Activated naive CD4-positive, alpha-beta T cell treated with anti-CD3 and anti-CD28 coated beads for 36 hours (primary cell): Measurements from ENCODE around the gene PPP2R3B. TPM values are rescaled to one million over a fixed set of nuclear protein-coding genes. Genes with fewer than 3 reads are reported as not detected.
A peak's percentile ranks its signal among the peaks of the same experiment; 100 is the strongest.
"Not testable (repeated sequence)": the region's sequence is repeated elsewhere in the genome, so short reads cannot be mapped to it uniquely, and the experiment has no call there.

Experiments
- CTCF ChIA-PET: fragments of 350-600 bp; sonication (Branson Sonifier 250); formaldehyde crosslinking; loops from one replicate; lab custom pipeline; 2021; ENCODE audit warnings: antibody characterized with exemption; lab: Charles Lee
- DNase-seq: peaks from one replicate; pipeline ENCODE4 v3.0.0-alpha.2; 2020
- H3K27ac Mint-ChIP-seq: one replicate; pipeline ENCODE4 v1.8.0; 2021; ENCODE audit warnings: mild to moderate bottlenecking, mixed read lengths
- H3K27me3 Mint-ChIP-seq: one replicate; pipeline ENCODE4 v1.8.0; 2021; ENCODE audit warnings: low read depth, mixed read lengths
- H3K36me3 Mint-ChIP-seq: one replicate; pipeline ENCODE4 v1.8.0; 2021; ENCODE audit warnings: low read depth, mixed read lengths
- H3K4me1 Mint-ChIP-seq: one replicate; pipeline ENCODE4 v1.8.0; 2021; ENCODE audit warnings: low read depth, mixed read lengths
- H3K4me3 Mint-ChIP-seq: one replicate; pipeline ENCODE4 v1.8.0; 2021; ENCODE audit warnings: mild to moderate bottlenecking, moderate library complexity, mixed read lengths
- H3K9me3 Mint-ChIP-seq: one replicate; pipeline ENCODE4 v1.8.0; 2021; ENCODE audit warnings: mixed read lengths
- intact Hi-C: fragments of 100-400 bp; cut with micrococcal nuclease; formaldehyde crosslinking; loops from one replicate; pipeline ENCODE4 v1.15.1; 2023
- total RNA-seq, 2 experiments: library from RNA; stranded (reverse); gene quantifications; one replicate each; pipeline ENCODE4 v1.2.3, GENCODE V29; 2021

The PPP2R3B gene
- total RNA-seq, 2 experiments from 2014 or later: 33.8 to 37.2 TPM

DNA sequence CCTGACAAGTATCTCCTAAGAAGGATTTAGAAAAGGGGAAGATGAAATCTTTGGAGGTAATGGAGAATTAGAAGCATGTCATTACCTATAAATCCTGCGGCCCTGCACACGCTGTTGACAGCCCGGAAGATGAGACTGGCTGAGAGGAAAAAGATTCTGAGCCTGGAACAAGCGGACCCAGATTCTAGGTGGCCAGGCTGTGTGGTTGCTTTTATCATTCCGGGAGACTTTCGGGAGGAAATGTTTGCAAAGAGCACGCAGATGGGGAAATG, 5.8 kb upstream of the PPP2R3B start:
- no peak overlapping the region for H3K4me3 Mint-ChIP-seq
- CTCF ChIA-PET: no interaction called here
- DNase-seq: no peak
- H3K4me1 Mint-ChIP-seq: peaks cover 2% of the 10 kb centered on the region
- no peaks in the 10 kb centered on the region for H3K36me3 Mint-ChIP-seq
- intact Hi-C loops: no loop called here
- no peaks in the 10 kb centered on the region for H3K9me3 Mint-ChIP-seq
- H3K27me3 Mint-ChIP-seq: no peaks in the 10 kb centered on the region
- H3K27ac Mint-ChIP-seq: no peak overlapping the region

DNA sequence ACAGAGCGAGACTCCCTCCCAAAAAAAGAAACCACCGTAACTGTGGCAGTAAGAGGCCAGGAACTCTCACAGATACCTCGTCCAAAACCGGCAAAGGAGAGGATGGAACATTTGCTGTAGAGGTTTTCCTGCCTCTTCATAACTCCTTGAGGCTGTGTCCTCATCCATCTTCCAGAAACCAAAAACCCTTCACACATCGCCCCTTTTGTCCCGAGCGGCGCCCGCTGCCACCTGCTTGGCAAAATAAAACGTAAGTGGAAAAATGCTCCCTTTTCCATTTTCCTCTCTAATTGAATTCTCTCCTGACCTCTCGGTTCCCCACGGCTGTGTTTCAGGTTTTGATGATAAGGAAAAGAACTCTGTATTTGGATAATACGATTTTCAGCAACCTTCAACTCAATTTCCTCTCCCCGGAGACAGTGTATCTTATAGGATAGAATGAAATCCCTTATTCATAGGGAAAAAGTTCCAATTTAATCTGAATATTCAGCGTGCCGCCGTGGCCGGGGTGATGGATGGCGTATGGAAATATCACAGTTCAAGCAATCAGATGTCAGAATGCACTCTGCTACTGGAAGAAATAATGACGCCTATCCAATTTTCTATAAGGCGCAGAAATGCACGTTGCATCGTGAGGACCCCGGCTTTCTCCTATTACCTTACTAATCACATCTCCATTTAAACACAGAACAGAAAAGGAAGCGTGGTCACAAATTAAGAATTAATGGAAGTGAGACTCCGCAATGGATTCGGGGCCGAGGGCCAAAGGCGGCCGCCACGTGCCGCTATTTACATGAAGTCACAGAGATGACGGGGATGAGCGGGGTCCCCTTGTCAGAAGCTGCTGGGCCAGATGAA, 5.2 kb upstream of the PPP2R3B start:
- CTCF ChIA-PET: no interaction called here
- no peaks in the 10 kb centered on the region for H3K27me3 Mint-ChIP-seq
- peaks cover 7% of the 10 kb centered on the region for H3K4me1 Mint-ChIP-seq
- DNase-seq: no peak
- H3K9me3 Mint-ChIP-seq: no peaks in the 10 kb centered on the region
- H3K36me3 Mint-ChIP-seq: no peaks in the 10 kb centered on the region
- no peak overlapping the region for H3K27ac Mint-ChIP-seq
- no peak overlapping the region for H3K4me3 Mint-ChIP-seq
- intact Hi-C loops: no loop called here

DNA sequence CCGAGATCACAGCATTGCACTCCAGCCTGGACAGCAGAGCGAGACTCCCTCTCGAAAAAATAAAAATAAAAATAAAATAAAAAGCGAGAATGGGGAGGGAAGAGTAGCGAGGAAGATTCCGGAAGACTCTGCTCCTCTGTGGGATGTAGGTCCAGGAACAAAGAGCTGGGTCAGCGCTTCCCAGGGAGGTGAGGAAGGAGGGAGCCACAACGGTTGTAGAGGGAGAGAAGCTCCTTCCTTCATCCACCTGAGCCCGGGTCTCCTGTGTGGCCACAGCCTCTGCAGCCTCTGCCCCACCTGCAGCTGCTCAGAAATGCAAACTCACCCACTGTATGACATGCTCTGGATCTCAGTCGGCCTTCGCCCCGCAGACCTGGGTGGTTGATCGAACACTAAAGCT, 3.8 kb upstream of the PPP2R3B start:
- Mint-ChIP-seq H3K4me1 (peaks cover 7% of the 10 kb centered on the region), H3K9me3 (no peaks in the 10 kb centered on the region), H3K27ac (no peak overlapping the region), H3K4me3 (no peak overlapping the region), H3K36me3 (no peaks in the 10 kb centered on the region), H3K27me3 (no peaks in the 10 kb centered on the region)
- CTCF ChIA-PET: no interaction called here
- intact Hi-C loops: no loop called here
- no peak for DNase-seq

DNA sequence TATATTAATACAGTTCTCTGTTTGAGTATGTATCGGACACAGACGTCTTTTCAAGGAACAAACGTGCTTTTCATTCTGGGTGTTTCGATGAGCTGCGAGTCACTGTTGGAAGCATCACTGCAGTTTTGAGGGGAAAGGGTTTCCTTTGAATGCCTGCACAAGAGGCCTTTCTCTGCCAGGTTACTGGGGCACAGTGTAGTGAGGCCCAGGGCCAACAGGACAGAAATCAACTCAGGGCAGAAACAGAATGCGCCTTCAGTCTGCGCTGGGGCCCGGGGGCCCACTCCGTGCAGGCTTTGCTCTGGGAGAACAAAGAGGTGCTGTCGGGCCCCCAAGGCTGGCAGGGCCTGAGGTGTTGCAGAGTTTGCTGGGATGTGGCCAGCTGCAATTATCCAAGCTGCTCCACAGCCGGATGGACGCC, 2.3 kb upstream of the PPP2R3B start:
- intact Hi-C loops: no loop called here
- no peaks in the 10 kb centered on the region for H3K27me3 Mint-ChIP-seq
- no peak overlapping the region for H3K27ac Mint-ChIP-seq
- CTCF ChIA-PET: no interaction called here
- peaks cover 9% of the 10 kb centered on the region for H3K4me1 Mint-ChIP-seq
- no peak for DNase-seq
- no peaks in the 10 kb centered on the region for H3K9me3 Mint-ChIP-seq
- no peak overlapping the region for H3K4me3 Mint-ChIP-seq
- H3K36me3 Mint-ChIP-seq: no peaks in the 10 kb centered on the region

DNA sequence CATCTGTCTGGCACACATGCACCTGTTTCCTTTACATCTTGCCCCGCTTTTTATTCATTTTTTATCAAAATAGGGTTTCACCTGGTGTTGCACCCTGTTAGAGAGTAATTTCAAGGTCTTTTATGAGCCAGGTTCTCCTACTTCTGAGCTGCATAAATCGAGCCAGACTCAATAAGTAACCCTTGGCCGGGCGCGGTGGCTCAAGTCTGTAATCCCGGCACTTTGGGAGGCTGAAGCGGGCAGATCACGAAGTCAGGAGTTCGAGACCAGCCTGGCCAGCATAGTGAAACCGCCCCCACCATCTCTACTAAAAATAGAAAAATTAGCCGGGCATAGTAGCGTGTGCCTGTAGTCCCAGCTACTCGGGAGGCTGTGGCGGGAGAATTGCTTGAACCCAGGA, 1.0 kb upstream of the PPP2R3B start:
- DNase-seq: no peak
- Mint-ChIP-seq H3K27ac (peak overlapping the region; percentile 94), H3K36me3 (no peaks in the 10 kb centered on the region), H3K4me3 (peak overlapping the region; percentile 82), H3K4me1 (peaks cover 9% of the 10 kb centered on the region), H3K9me3 (no peaks in the 10 kb centered on the region), H3K27me3 (no peaks in the 10 kb centered on the region)
- intact Hi-C loops: loop anchor here (1.0 to 2.0 kb wide), 4 partner anchors 30 to 1005 kb away; partner anchors contain the start of genes GTPBP6 and SLC25A6
- CTCF ChIA-PET: no interaction called here

DNA sequence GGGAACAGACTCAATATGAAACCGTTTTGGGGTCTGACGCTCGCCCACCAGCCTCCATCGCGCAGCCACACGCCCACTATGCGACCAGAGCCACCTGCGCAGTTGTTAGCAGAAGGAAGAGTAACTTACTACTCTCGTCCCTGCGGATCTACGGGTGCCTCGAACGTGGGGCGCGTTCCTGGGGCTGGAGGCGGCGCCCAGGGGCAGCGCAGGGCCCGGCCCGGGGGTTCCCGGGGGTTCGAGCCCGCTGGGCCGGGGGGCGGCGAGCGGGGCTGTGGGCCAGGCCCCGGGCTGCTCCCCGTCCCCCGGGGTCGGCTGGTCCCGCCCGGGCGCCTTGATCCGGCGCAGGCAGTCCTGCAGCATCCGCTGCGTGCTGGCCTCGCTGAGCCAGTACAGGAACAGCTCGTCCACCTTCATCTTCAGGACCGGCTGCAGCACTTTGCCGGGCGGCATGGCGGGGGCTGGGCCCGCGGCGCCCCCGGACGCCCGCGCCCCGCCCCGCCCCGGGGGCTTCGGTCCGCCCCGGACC, 404 bp downstream of the PPP2R3B start:
- CTCF ChIA-PET: no interaction called here
- H3K27me3 Mint-ChIP-seq: no peaks in the 10 kb centered on the region
- peaks cover 12% of the 10 kb centered on the region for H3K4me1 Mint-ChIP-seq
- intact Hi-C loops: loop anchor here (2.0 kb wide), 1 partner anchor 104 kb away; no protein-coding TSS in a partner anchor
- no peaks in the 10 kb centered on the region for H3K36me3 Mint-ChIP-seq
- peak overlapping the region; percentile 67 for H3K4me3 Mint-ChIP-seq
- DNase-seq: peak; percentile 21
- no peaks in the 10 kb centered on the region for H3K9me3 Mint-ChIP-seq
- H3K27ac Mint-ChIP-seq: no peak overlapping the region

DNA sequence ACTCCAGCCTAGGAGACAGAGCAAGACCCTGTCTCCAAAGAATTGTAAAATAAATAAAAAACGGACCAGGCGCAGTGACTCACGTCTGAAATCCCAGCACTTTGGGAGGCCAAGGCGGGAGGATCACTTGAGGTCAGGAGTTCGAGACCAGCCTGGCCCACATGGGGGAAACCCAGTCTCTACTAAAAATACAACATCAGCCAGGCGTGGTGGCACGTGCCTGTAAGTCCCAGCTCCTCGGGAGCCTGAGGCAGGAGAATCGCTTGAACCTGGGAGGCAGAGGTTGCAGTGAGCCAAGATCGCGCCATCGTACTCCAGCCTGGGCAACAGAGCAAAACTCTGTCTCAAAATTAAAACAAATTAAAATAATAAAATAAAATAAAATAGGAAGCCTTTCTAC, 971 bp downstream of the PPP2R3B start:
- peak overlapping the region; percentile 67 for H3K4me3 Mint-ChIP-seq
- H3K27ac Mint-ChIP-seq, DNase-seq, H3K27me3 Mint-ChIP-seq, CTCF ChIA-PET, H3K36me3 Mint-ChIP-seq, H3K9me3 Mint-ChIP-seq: not testable (repeated sequence)
- intact Hi-C loops: loop anchor here (2.0 kb wide), 1 partner anchor 103 kb away; no protein-coding TSS in a partner anchor
- peaks cover 12% of the 10 kb centered on the region for H3K4me1 Mint-ChIP-seq

DNA sequence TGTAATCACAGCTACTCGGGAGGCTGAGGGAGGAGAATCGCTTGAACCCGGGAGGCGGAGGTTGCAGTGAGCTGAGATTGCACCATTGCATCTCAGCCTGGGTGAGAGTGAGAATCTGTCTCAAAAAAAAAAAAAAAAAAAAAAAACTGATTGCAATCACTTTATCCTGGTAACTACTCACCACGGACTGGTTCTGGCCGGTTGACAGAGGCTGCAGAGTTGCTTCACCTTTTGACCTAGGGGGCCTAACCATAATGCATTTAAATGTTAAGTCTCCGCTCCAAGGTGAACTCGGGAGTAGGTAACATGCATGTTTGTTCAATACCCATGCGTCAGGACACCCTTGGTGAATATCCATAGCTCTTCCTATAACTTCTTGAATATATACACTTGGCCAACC, 1.8 kb downstream of the PPP2R3B start:
- Mint-ChIP-seq H3K4me3 (peak overlapping the region; percentile 42), H3K27me3 (no peaks in the 10 kb centered on the region), H3K36me3 (no peaks in the 10 kb centered on the region), H3K4me1 (peaks cover 12% of the 10 kb centered on the region), H3K27ac (no peak overlapping the region), H3K9me3 (no peaks in the 10 kb centered on the region)
- DNase-seq: no peak
- intact Hi-C loops: no loop called here
- CTCF ChIA-PET: no interaction called here

DNA sequence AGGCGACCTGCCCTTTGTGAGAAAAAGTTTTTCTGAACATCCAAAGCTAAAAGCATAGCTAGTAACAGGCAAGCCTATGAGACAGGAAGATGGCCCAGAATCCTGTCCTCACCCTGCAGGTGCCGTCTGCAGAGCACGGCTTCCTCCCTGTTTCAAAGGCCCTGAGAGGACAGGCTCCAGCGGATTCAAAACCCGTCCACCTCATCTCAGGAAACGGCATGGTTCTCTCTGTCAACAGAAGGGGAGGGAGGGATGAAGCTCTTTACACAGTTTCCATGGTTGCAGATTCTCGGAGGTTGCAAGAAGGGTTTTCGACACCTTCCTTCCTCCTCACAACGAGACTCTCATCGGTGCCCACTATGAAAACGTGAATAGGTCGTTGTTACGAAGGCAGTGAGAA, 8.3 kb downstream of the PPP2R3B start:
- Mint-ChIP-seq H3K27me3 (peaks cover 17% of the 10 kb centered on the region), H3K27ac (no peak overlapping the region), H3K4me3 (no peak overlapping the region), H3K36me3 (no peaks in the 10 kb centered on the region), H3K4me1 (peaks cover 22% of the 10 kb centered on the region), H3K9me3 (no peaks in the 10 kb centered on the region)
- peak; percentile 62 for DNase-seq
- intact Hi-C loops: loop anchor here (1.0 kb wide), 1 partner anchor 21 kb away; no protein-coding TSS in a partner anchor
- CTCF ChIA-PET: no interaction called here

DNA sequence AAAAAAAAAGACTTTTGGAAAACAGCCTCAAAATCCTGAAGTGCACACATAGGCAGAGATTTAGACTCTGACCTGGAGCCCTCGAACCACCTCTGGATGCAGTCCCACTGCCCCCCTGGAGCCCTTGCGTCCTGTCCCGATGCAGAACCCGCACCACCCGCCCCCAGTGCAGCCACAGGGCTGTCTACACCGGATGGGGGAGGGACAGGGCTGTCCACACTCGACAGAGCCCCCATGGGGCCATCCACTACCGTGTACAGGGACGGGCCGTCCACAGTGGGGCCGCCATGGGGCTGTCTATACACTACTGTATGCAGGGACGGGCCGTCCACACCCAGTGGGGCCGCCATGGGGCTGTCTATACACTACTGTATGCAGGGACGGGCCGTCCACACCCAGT, 10.5 kb downstream of the PPP2R3B start:
- CTCF ChIA-PET, DNase-seq, H3K36me3 Mint-ChIP-seq, H3K9me3 Mint-ChIP-seq, H3K27ac Mint-ChIP-seq, H3K4me3 Mint-ChIP-seq, intact Hi-C loops: not testable (repeated sequence)
- peaks cover 35% of the 10 kb centered on the region for H3K4me1 Mint-ChIP-seq
- peaks cover 36% of the 10 kb centered on the region for H3K27me3 Mint-ChIP-seq

DNA sequence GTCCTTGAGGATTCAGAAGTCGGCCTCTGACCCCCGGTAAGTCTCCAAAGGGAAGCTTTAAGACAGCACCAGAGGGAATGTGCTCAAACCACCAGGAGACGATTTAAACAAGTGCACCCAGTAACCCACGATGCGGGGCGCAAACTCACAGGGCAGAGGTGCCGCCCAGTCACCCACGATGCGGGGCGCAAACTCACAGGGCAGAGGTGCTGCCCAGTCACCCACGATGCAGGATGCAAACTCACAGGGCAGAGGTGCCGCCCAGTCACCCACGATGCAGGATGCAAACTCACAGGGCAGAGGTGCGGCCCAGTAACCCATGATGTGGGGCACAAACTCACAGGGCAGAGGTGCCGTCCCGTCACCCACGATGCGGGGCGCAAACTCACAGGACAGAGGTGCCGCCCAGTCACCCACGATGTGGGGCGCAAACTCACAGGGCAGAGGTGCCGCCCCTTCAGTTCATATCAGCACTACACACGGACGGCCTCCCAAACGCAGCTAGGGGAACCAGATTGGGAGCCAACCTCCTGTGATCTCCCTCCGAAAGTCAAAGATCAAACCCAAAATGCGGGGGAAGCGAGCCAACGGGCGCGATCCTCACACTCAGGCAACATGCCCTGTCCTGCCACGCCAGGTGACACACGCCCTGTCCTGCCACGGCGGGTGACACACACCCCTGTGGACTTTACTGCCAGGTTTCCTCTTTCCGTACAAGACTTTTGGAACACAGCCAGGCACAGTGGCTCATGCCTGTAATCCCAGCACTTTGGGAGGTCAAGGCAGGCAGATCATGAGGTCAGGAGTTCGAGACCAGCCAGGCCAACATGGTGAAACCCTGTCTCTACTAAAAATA, 11.3 kb downstream of the PPP2R3B start:
- no peaks in the 10 kb centered on the region for H3K9me3 Mint-ChIP-seq
- H3K4me3 Mint-ChIP-seq: peak overlapping the region; percentile 79
- H3K36me3 Mint-ChIP-seq: peaks cover 3% of the 10 kb centered on the region
- no peak for DNase-seq
- H3K27me3 Mint-ChIP-seq: peaks cover 41% of the 10 kb centered on the region
- intact Hi-C loops: no loop called here
- H3K4me1 Mint-ChIP-seq: peaks cover 40% of the 10 kb centered on the region
- CTCF ChIA-PET: no interaction called here
- no peak overlapping the region for H3K27ac Mint-ChIP-seq

DNA sequence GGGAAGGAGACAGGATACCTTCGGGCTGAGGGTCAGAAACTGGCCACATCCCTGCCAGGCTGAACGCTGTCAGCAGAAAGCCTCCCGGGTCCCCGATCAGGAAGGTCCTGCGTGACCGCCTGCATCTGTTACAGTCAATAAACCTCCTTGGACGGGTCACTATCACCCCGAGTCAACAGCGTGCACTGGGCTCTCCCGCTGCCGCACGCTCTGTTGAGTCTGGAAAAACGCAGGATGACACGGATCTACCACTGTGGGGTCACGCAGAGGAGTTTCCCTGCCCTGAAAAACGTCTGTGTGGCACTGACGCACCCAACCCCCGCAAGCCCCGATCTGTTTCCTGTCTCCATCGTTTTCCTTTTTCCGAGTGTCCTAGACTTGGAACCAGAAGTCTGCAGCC, 12.1 kb downstream of the PPP2R3B start:
- Mint-ChIP-seq H3K4me1 (peaks cover 40% of the 10 kb centered on the region), H3K27me3 (peaks cover 41% of the 10 kb centered on the region), H3K27ac (no peak overlapping the region), H3K4me3 (peak overlapping the region; percentile 79), H3K36me3 (peaks cover 3% of the 10 kb centered on the region), H3K9me3 (no peaks in the 10 kb centered on the region)
- peak; percentile 24 for DNase-seq
- CTCF ChIA-PET: no interaction called here
- intact Hi-C loops: no loop called here
